ENCODE results near the gene ARL16. TPM values are rescaled to one million over a fixed set of nuclear protein-coding genes. Genes with fewer than 3 reads are reported as not detected.

Gene ARL16
- total RNA-seq, 1 donor from 2014 or later = 11.9 TPM

- ATAC-seq = no peak
- intact Hi-C loops (cut with DNase I) = no loop called here
- no peak for DNase-seq (ENCODE audit: missing footprints)
Observed at GRCh38 chr17:81631482-81631881, 52.1 kb downstream of the ARL16 start.

Small RNA genes within 50 kb of the gene (microRNA-seq; reads per million reads assigned to microRNA genes)
- gene MIR6786 = not detected

Other genes starting within 250 kb of the ARL16 start
- 468 TPM for gene ACTG1, start 171.0 kb downstream of the ARL16 start, total RNA-seq
- gene FSCN2, start 155.4 kb downstream of the ARL16 start, total RNA-seq = 0.19 TPM
- 14.8 TPM for gene FAAP100, start 131.4 kb downstream of the ARL16 start, total RNA-seq
- 82.0 TPM for gene NPLOC4, start 46.7 kb downstream of the ARL16 start, total RNA-seq
- gene TSPAN10, start 46.6 kb downstream of the ARL16 start, total RNA-seq = 0.24 TPM
- gene PDE6G, start 27.3 kb downstream of the ARL16 start, total RNA-seq = not detected
- gene OXLD1, start 17.2 kb downstream of the ARL16 start, total RNA-seq = 18.6 TPM
- 6.1 TPM for gene CCDC137, start 17.1 kb downstream of the ARL16 start, total RNA-seq
- 36.6 TPM for gene HGS, start 214 bp upstream of the ARL16 start, total RNA-seq
- 177 TPM for gene MRPL12, start 19.6 kb upstream of the ARL16 start, total RNA-seq
- gene SLC25A10, start 28.5 kb upstream of the ARL16 start, total RNA-seq = 7.4 TPM
- not detected for gene GCGR, start 120.4 kb upstream of the ARL16 start, total RNA-seq
- gene MCRIP1, start 149.5 kb upstream of the ARL16 start, total RNA-seq = 109 TPM
- gene PPP1R27, start 151.3 kb upstream of the ARL16 start, total RNA-seq = not detected
- gene P4HB, start 176.7 kb upstream of the ARL16 start, total RNA-seq = 355 TPM
- 126 TPM for gene ARHGDIA, start 187.5 kb upstream of the ARL16 start, total RNA-seq
- 35.5 TPM for gene ALYREF, start 207.8 kb upstream of the ARL16 start, total RNA-seq
- gene ANAPC11, start 207.9 kb upstream of the ARL16 start, total RNA-seq = 179 TPM
- 0.38 TPM for gene NPB, start 218.4 kb upstream of the ARL16 start, total RNA-seq
- 31.0 TPM for gene PCYT2, start 227.6 kb upstream of the ARL16 start, total RNA-seq
- gene SIRT7, start 234.4 kb upstream of the ARL16 start, total RNA-seq = 6.2 TPM
- 26.2 TPM for gene MAFG, start 243.9 kb upstream of the ARL16 start, total RNA-seq

Measured in Right ventricle myocardium inferior (tissue), 1 donor.